Medulla oblongata (tissue), 1 donor: ENCODE results near the gene ZNF547.
"Not testable (repeated sequence)": the region's sequence is repeated elsewhere in the genome, so short reads cannot be mapped to it uniquely, and the experiment has no call there.

Source experiments
- DNase-seq: peaks from one replicate; pipeline ENCODE4 v3.0.0-alpha.2; 2015; ENCODE audit errors: extremely low spot score

Gene ZNF547

GRCh38 chr19:57374647-57375046 is 11.3 kb downstream of the ZNF547 start:
- not testable (repeated sequence) for DNase-seq

- no peak for DNase-seq
Observed at GRCh38 chr19:57376151-57376550, 12.8 kb downstream of the ZNF547 start.

- DNase-seq = no peak
Observed at GRCh38 chr19:57377498-57378146, 14.3 kb downstream of the ZNF547 start.

GRCh38 chr19:57380923-57381322 is 17.6 kb downstream of the ZNF547 start:
- no peak for DNase-seq

- no peak for DNase-seq
Observed at GRCh38 chr19:57382806-57383488, 19.6 kb downstream of the ZNF547 start.

- no peak for DNase-seq
Observed at GRCh38 chr19:57389194-57389729, 25.9 kb downstream of the ZNF547 start.

GRCh38 chr19:57389730-57390598 is 26.6 kb downstream of the ZNF547 start, which contains the start of gene ZNF548:
Gene ZNF548, plus strand, starts transcription at chr19:57389854. Its CDS starts 246 bp downstream, at chr19:57390100.
- DNase-seq = peak; percentile 99

GRCh38 chr19:57395710-57396109 is 32.4 kb downstream of the ZNF547 start:
- no peak for DNase-seq

- no peak for DNase-seq
Observed at GRCh38 chr19:57398868-57399267, 35.5 kb downstream of the ZNF547 start.

- no peak for DNase-seq
Observed at GRCh38 chr19:57403737-57404563, 40.6 kb downstream of the ZNF547 start.

- peak; percentile 37 for DNase-seq
Observed at GRCh38 chr19:57406516-57407123, 43.3 kb downstream of the ZNF547 start.

GRCh38 chr19:57410877-57411671 is 47.7 kb downstream of the ZNF547 start, which contains the start of gene ZNF17:
Gene ZNF17, plus strand, starts transcription at chr19:57411161. Its CDS starts 2,455 bp downstream, at chr19:57413616.
- DNase-seq = peak; percentile 98

GRCh38 chr19:57419439-57419838 is 56.1 kb downstream of the ZNF547 start:
- no peak for DNase-seq

- DNase-seq = no peak
Observed at GRCh38 chr19:57421037-57421436, 57.7 kb downstream of the ZNF547 start.
